Ovary (tissue), 9 donors: Measurements from ENCODE around the gene SUSD6. TPM values are rescaled to one million over a fixed set of nuclear protein-coding genes. Genes with fewer than 3 reads are reported as not detected.
A peak's percentile ranks its signal among the peaks of the same experiment; 100 is the strongest.
"Not testable (repeated sequence)": the region's sequence is repeated elsewhere in the genome, so short reads cannot be mapped to it uniquely, and the experiment has no call there.

Experiments
- DNase-seq, 5 donors: peaks; one replicate each; pipeline ENCODE4 v3.0.0-alpha.2; 2019 to 2020
- H3K27ac ChIP-seq, 2 donors: fragments of 200-600 bp; one replicate each; pipeline versions ENCODE4 v1.5.1 to v1.8.0; 2019 to 2022
- H3K27me3 ChIP-seq: fragments of 200-600 bp; one replicate; pipeline ENCODE4 v1.8.0; 2022
- H3K36me3 ChIP-seq: fragments of 200-600 bp; sonication (generic); one replicate; pipeline ENCODE4 v1.5.1; 2019
- H3K4me1 ChIP-seq: one replicate; pipeline ENCODE4 v1.8.1; 2013; ENCODE audit warnings: mild to moderate bottlenecking, moderate library complexity; ENCODE audit not compliant: insufficient read depth
- H3K4me3 ChIP-seq: fragments of 200-600 bp; sonication (generic); one replicate; pipeline ENCODE4 v1.5.1; 2017
- H3K9me3 ChIP-seq, 2 donors: fragments of 200-600 bp in 1 of 2; sonication (generic) in 1 of 2; one replicate each; pipeline versions ENCODE4 v1.5.1 to v1.8.1; 2013 to 2019; ENCODE audit warnings: mild to moderate bottlenecking in 1 of 2, moderate library complexity in 1 of 2
- EP300 ChIP-seq: sonication (generic); formaldehyde crosslinking; IDR thresholded peaks from one replicate; pipeline ENCODE4 v1.6.1; 2017; ENCODE audit warnings: antibody characterized with exemption
- POLR2A ChIP-seq: fragments of 450-650 bp; IDR thresholded peaks from one replicate; pipeline ENCODE4 v1.6.1; 2017; ENCODE audit warnings: antibody characterized with exemption, mild to moderate bottlenecking, moderate library complexity
- WGBS, 3 donors: extraction: QIAGEN DNeasy Blood & Tissue Kit in 1 of 3; methylation state at CpG; one replicate each; pipeline versions ENCODE4 v1.1.5 to v1.1.7; 2013 to 2017; 5-methylcytosine and 5-hydroxymethylcytosine counted together
- intact Hi-C, 4 donors: fragments of 100-400 bp; cut with DNase I; formaldehyde crosslinking; loops; one replicate each; pipeline versions ENCODE4 v1.11.0 to v1.15.1; 2022 to 2023
- polyA plus RNA-seq, 2 donors: library from polyadenylated mRNA; stranded (reverse); fragments of 200-250 nt in 1 of 2; fragments of 350-450 nt in 1 of 2; fragmentation: Illumina TruSeq in 1 of 2; extraction: RNeasy Lipid Tissue Mini Kit (QIAGEN cat#74804) in 1 of 2; gene quantifications; one replicate each; pipeline ENCODE4 v1.2.3, GENCODE V29; 2013 to 2014
- total RNA-seq, 7 donors: library from RNA; depleted of rRNA in 2 of 7; stranded (reverse); fragments of >200 nt in 2 of 7; fragmentation: NEBNext Ultra II Directional in 3 of 7; extraction: Animal tissue kit (Norgen Biotek cat#: 25700) in 3 of 7; gene quantifications; one replicate each; pipeline versions ENCODE4 v1.1.0 to v1.2.4, GENCODE V29; 2016 to 2023
- TF ChIP-seq, protein P1 (sequence below), 3 donors: fragments of 450-650 bp in 2 of 3; fragments of 200-600 bp in 1 of 3; IDR thresholded peaks; one replicate each; pipeline versions ENCODE4 v1.5.1 to v1.8.0; 2016 to 2022; ENCODE audit warnings: antibody characterized with exemption in 3 of 3, mild to moderate bottlenecking in 1 of 3
- donor health status: DM: no; HTN: no; CAD: no; lungs with moderate emphysema.
- donor health status: DM: no; HTN: no; CAD: no.
- donor health status: Bipolar disorder and iron deficiency.
- donor health status: DM: yes; HTN: yes; CAD: no.
- donor health status: DM: no; HTN: no; CAD: no.
- donor health status: DM: yes; HTN: yes; CAD: no.

Gene SUSD6
- total and polyA plus RNA-seq, 9 donors, result 12.6 to 35.3 (median 27.7) TPM

GRCh38 chr14:69643430-69644200 lies 32.2 kb downstream of the SUSD6 start:
- Histone ChIP-seq H3K4me1 (peaks cover 14% of the 10 kb centered on the region), H3K9me3 (no peaks in the 10 kb centered on the region), H3K4me3 (no peak overlapping the region), H3K27me3 (no peaks in the 10 kb centered on the region), H3K27ac (no peak overlapping the region), H3K36me3 (no peaks in the 10 kb centered on the region)
- 72 to 75% (median 73%) methylated on average over 5 of the region's 5 CpGs for WGBS, 3 donors
- peak in 3 of 5 donors; percentile 36 to 69 (median 50) for DNase-seq
- TF ChIP-seq EP300 (no peak), POLR2A (no peak)
- TF ChIP-seq, protein P1, sequence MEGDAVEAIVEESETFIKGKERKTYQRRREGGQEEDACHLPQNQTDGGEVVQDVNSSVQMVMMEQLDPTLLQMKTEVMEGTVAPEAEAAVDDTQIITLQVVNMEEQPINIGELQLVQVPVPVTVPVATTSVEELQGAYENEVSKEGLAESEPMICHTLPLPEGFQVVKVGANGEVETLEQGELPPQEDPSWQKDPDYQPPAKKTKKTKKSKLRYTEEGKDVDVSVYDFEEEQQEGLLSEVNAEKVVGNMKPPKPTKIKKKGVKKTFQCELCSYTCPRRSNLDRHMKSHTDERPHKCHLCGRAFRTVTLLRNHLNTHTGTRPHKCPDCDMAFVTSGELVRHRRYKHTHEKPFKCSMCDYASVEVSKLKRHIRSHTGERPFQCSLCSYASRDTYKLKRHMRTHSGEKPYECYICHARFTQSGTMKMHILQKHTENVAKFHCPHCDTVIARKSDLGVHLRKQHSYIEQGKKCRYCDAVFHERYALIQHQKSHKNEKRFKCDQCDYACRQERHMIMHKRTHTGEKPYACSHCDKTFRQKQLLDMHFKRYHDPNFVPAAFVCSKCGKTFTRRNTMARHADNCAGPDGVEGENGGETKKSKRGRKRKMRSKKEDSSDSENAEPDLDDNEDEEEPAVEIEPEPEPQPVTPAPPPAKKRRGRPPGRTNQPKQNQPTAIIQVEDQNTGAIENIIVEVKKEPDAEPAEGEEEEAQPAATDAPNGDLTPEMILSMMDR (IDR thresholded peaks at IDR 0.05), result no peak
- intact Hi-C loops, result no loop called here

DNA sequence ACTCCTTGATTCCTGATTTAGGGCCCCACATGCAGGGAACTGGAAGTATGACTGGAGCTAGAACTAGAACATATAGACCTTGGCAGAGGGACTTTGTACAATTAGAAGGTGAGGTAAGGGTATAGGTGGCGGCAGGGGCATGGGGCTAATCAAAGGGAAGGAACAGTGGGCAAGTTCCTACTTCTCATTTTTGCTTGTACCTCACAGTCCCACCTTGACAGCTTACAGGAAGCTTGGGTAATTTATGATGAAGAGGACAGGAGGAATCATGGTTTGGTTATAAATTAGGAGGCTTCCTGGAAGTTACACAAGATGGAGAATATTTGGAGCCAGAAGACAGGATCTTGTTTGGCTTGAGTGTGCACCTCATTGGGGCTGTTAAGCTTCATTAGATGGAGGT lies 33.4 kb downstream of the SUSD6 start:
- no peaks in the 10 kb centered on the region for H3K9me3 ChIP-seq
- H3K4me1 ChIP-seq, result peaks cover 14% of the 10 kb centered on the region
- H3K4me3 ChIP-seq, result no peak overlapping the region
- no peak for DNase-seq
- WGBS, 3 donors, result 94 to 96% (median 95%) methylated on average over 1 of the region's 1 CpG
- intact Hi-C loops, result no loop called here
- H3K27ac ChIP-seq, result no peak overlapping the region
- no peaks in the 10 kb centered on the region for H3K36me3 ChIP-seq
- no peaks in the 10 kb centered on the region for H3K27me3 ChIP-seq
- TF ChIP-seq POLR2A (no peak), EP300 (no peak)
- TF ChIP-seq, protein P1 (IDR thresholded peaks at IDR 0.05), result no peak

- peaks cover 31% of the 10 kb centered on the region for H3K4me1 ChIP-seq
- H3K27ac ChIP-seq, result peak overlapping the region in 1 of 2 donors; percentile 79
- H3K36me3 ChIP-seq, result no peaks in the 10 kb centered on the region
- no peaks in the 10 kb centered on the region for H3K9me3 ChIP-seq
- no peak for TF ChIP-seq EP300
- TF ChIP-seq, protein P1 (IDR thresholded peaks at IDR 0.05), result no peak
- TF ChIP-seq POLR2A, result no peak
- no peaks in the 10 kb centered on the region for H3K27me3 ChIP-seq
- intact Hi-C loops, result no loop called here
- no peak overlapping the region for H3K4me3 ChIP-seq
- WGBS, 3 donors, result 32 to 63% (median 37%) methylated on average over 2 of the region's 2 CpGs
- peak in 1 of 5 donors; percentile 43 for DNase-seq
Measured at GRCh38 chr14:69647213-69647612, 35.8 kb downstream of the SUSD6 start.

- H3K27ac ChIP-seq, result peak overlapping the region in 1 of 2 donors; percentile 79
- H3K4me1 ChIP-seq, result peaks cover 36% of the 10 kb centered on the region
- DNase-seq, intact Hi-C loops, H3K4me3 ChIP-seq, H3K36me3 ChIP-seq, H3K9me3 ChIP-seq, H3K27me3 ChIP-seq: not testable (repeated sequence)
- 50 to 66% (median 52%) methylated on average over 11 of the region's 11 CpGs for WGBS, 3 donors
Measured at GRCh38 chr14:69647642-69648041, 36.2 kb downstream of the SUSD6 start.
